GM12801 (cell line): Measurements from ENCODE around the gene SRD5A3.

ENCODE experiments used
- CTCF ChIP-seq: IDR thresholded peaks from one replicate; pipeline ENCODE4 v1.5.1; 2011; ENCODE audit warnings: control low read depth; ENCODE audit not compliant: insufficient read length; ENCODE audit errors: extremely low read depth

The SRD5A3 gene

DNA sequence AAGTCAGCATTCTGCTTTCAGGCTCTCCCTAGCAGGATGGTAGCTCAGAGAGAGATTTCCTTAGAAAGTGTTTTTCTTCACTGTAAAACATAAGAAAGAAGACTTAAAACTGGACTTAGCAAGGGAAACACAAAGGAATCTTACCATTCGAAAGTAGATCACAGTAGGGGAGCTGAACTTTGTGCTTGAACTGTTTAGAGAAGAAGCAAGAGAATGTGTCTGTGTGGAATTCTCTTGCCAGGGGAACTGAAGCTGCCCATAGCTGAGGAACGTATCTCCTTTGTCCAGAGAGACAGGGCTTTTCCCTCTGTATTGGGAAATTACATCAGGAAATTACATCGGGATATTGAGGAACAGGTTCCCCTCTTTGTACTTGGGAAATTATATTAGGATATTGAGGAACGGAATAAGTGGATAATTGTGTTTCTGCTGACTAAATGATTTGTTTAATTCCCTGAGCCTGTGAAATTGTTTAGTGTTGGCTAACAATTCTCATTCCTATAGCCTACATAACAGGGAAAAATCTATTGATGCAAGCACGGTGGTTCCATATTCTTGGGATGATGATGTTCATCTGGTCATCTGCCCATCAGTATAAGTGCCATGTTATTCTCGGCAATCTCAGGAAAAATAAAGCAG lies 21.2 kb downstream of the SRD5A3 start:
- TF ChIP-seq CTCF, result no peak

DNA sequence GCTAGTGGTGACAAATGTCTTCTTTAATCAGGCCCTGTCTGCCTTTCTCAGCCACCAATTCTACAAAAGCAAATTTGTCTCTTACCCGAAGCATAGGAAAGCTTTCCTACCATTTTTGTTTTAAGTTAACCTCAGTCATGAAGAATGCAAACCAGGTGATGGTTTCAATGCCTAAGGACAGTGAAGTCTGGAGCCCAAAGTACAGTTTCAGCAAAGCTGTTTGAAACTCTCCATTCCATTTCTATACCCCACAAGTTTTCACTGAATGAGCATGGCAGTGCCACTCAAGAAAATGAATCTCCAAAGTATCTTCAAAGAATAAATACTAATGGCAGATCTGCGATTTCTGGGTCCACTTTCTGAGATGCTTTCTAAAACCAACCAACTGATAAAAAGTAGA lies 23.9 kb downstream of the SRD5A3 start:
- TF ChIP-seq CTCF, result no peak

DNA sequence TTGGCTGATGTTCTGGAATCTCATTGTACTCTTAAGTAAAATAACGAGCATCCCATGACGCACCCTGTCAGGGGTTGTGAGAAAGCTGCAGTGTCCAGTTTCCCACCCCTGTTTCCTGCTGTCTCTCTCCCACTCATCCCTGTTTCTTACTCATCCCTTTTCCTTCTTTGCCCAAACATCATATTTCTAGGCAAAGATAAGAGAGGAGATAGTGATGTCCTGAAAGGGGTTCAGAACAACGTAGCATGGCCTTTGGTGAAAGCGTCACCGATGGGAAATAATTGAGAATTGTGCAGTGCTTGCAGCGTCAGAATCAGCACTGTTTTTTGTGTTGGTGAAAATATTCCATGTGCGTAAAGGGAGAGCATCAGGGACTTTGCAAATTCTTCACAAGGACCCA lies 26.2 kb downstream of the SRD5A3 start:
- no peak for TF ChIP-seq CTCF

GRCh38 chr4:55373461-55373860 lies 27.4 kb downstream of the SRD5A3 start:
- no peak for TF ChIP-seq CTCF

GRCh38 chr4:55376698-55377097 lies 30.7 kb downstream of the SRD5A3 start:
- no peak for TF ChIP-seq CTCF

GRCh38 chr4:55378617-55379467 lies 32.8 kb downstream of the SRD5A3 start:
- TF ChIP-seq CTCF, result no peak

DNA sequence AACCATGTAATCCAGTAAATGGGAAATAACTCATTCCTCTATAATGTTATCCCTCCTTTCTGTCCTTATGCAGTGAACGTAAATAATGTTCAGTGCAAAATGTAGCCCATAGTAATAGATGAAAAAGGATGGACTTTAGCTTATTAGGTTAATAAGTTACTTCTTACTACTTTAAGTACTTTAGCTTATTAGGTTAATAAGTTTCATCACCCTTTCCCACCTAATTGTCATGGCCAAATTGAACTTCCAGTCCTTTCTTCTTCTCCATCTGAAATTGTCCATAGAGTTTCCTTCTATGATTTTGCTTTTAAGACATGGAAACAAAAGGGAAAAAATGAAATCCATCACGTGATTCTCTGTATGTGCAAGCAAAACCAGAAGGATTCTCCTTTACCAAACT lies 34.5 kb downstream of the SRD5A3 start:
- no peak for TF ChIP-seq CTCF
